ENCODE results near the gene UMODL1.

The UMODL1 gene

DNA sequence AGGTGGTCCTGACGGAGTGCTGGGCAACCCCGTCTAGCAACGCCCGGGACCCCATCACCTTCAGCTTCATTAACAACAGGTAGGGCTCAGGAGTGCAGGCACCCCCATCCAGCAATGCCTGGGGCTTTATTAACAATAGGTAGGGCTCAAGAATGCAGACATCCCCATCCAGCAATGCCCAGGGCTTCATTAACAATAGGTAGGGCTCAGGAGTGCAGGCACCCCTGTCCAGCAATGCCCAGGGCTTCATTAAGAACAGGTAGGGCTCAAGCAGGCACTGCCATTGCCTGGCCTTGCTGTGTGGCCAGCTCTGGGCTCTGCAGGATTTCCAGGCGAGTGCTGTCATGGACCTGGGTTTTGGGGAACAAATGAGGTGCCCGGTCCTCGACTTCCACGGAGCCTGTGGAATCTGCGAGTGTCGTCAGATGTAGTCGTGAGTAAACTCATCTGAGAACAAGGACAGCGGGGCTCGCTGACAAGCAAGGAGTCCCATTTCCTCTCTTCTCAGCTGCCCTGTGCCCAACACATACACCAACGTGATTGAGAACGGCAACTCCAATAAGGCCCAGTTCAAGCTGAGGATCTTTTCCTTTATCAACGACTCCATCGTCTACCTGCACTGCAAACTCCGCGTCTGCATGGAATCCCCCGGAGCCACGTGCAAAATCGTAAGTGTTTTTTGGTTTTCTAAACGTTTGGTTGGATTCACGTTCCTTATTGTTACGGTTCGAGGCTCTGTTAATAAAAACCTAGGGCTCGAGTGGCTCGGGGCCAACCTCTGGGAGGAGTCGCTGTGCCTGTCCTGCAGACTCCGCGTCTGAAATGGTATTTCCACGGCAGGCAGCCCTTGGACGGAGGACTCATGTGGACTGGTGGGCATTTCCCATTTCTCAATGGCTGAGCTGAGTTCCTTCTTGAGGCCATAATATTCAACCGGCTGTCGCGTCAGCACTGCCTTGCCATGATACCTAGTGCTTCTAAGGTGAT is 56.3 kb downstream of the UMODL1 start:
- TF ChIP-seq, protein P1, sequence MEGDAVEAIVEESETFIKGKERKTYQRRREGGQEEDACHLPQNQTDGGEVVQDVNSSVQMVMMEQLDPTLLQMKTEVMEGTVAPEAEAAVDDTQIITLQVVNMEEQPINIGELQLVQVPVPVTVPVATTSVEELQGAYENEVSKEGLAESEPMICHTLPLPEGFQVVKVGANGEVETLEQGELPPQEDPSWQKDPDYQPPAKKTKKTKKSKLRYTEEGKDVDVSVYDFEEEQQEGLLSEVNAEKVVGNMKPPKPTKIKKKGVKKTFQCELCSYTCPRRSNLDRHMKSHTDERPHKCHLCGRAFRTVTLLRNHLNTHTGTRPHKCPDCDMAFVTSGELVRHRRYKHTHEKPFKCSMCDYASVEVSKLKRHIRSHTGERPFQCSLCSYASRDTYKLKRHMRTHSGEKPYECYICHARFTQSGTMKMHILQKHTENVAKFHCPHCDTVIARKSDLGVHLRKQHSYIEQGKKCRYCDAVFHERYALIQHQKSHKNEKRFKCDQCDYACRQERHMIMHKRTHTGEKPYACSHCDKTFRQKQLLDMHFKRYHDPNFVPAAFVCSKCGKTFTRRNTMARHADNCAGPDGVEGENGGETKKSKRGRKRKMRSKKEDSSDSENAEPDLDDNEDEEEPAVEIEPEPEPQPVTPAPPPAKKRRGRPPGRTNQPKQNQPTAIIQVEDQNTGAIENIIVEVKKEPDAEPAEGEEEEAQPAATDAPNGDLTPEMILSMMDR (IDR thresholded peaks at IDR 0.05; ENCODE audit: low read depth, low read length): no peak
- DNase-seq (ENCODE audit: extremely low read depth, low read depth): no peak

DNA sequence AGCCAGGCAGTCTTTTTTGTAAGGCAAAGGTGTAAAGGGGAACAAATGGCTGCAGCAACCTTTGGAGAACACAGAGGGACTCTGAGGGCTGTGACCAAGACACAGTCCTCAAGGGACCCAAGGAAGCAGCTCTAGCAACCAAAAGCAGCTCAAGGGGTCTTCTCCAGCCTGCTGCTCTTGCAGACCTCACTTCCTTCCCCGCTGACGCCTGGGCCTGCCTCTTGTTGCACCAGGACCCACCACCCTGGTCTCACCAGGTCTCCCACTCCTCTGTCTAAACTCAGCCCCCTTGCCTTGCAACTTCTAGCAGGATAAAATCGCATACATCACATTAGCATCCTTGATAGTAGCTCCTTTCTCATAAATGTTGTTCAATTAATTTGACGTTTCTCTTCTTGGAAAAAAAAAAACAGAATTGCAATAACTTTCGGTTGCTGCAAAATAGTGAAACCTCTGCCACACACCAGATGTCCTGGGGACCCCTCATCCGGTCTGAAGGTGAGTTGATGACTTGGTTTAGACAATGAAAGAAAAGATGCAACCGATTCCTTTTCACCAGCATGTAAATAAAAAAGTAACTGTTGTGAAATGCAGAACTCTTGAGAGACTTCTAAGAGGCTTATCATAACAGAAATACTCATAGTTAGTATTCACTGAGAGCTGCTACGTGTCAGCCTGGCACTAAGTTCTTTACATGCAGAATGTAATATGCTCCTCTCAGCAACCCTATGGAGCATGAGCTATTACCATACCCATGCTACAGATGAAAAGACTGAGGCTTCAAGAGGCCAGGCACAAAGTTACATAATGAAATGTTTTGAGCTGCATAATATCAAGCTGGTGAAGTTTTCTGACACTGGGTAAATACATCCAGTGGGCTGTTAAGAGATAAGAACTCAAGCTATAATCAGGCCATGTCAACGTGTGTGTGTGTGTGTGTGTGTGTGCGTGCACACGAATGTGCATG is 58.5 kb downstream of the UMODL1 start:
- TF ChIP-seq, protein P1 (IDR thresholded peaks at IDR 0.05; ENCODE audit: low read depth, low read length): no peak
- DNase-seq (ENCODE audit: extremely low read depth, low read depth): no peak

DNA sequence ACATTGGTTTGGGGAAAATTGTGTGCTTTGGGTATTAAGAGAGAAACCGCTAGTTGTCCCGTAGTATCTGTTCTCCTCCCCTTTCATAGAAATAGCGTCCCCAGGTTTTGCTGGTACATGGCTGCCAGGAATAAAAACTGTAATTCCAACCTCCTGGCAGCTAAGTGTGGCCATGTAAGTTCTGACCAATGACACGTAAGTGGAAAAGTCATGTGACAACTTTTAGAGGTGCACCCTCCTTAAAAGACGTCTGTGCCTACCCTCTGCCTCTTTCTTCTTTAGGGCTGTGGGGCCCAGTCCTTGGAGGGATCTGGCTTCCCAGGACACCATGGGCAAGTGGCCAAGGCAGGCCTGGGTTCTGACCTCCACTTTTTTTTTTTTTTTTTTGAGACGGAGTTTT is 59.3 kb downstream of the UMODL1 start:
- TF ChIP-seq, protein P1 (IDR thresholded peaks at IDR 0.05; ENCODE audit: low read depth, low read length): no peak
- no peak for DNase-seq (ENCODE audit: extremely low read depth, low read depth)

DNA sequence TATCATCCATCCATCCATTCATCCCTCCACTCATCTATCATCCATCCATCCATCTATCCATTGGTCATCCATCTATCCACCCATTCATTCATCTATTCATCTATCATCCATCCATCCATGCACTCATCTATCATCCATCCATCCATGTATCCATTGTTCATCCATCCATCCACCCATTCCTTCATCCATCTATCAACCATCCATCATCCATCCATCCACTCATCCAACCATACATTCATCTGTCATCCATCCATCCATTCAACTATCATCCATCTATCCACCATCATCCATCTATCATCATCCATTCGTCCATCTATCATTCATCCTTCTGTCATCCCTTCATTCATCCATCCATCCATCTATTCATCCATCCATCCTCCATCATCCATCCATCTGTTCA is 61.1 kb downstream of the UMODL1 start:
- TF ChIP-seq, protein P1 (IDR thresholded peaks at IDR 0.05; ENCODE audit: low read depth, low read length): no peak
- DNase-seq (ENCODE audit: extremely low read depth, low read depth): no peak

DNA sequence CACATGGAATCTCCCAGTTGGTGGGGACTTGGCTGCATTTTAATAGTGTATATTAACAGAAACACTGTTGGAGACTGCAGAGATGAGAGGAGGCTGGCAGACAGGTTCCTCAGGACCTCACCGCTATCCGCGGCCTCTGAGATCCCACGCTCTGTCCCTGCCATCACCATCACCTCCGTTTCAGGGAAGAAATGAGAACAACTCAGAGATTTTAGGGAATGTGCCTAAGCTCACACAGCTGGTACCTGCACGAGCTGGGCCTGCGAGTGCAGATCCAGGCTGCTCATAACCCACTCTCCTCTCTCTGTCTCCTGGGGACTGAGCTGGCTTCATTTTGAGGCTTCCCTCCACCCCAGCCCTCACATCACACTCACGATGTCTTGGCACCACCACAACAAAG is 62.0 kb downstream of the UMODL1 start:
- TF ChIP-seq, protein P1 (IDR thresholded peaks at IDR 0.05; ENCODE audit: low read depth, low read length): no peak
- DNase-seq (ENCODE audit: extremely low read depth, low read depth): no peak

DNA sequence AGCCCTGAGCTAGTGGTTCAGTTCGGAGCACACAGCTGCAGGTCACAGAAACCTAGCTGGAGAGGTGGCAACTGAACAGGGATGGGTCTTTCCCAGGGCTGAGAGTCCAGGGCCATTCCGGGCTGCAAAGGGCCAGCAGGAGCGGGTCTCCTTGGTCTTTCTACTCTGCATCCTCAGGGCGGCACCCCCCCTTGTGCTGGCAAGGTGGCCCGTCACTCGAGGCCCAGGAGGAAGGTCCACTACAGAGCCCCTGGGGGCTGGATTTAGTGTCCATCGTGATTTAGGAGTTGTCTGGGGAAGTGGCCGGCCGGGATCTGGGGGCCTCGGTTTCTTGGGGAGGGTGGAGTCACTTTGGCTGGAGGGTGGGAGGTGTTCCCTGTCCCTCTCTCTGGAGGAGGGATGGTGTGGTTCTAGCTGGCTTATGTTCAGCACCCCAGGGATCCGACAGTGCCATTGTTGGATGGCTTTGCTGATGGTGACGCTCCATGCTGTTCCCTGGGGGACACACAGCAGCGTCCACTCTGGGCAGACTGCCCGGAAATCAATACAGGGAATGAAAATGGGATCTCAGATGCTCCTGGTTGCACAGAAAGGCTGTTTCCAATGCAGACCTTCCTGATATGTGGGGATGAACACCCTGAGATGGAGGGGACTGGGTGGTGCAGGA is 64.4 kb downstream of the UMODL1 start:
- DNase-seq (ENCODE audit: extremely low read depth, low read depth): no peak
- TF ChIP-seq, protein P1 (IDR thresholded peaks at IDR 0.05; ENCODE audit: low read depth, low read length): no peak

All from AG09319 (cell line).